Stimulated activated CD8-positive, alpha-beta memory T cell treated with anti-CD3 and anti-CD28 coated beads, Interleukin-12 subunit alpha, Interleukin-12 subunit beta, amount 100 ng/mL, for 24 hours (primary cell): ENCODE data around the gene FGD6.
"Not testable (repeated sequence)": the region's sequence is repeated elsewhere in the genome, so short reads cannot be mapped to it uniquely, and the experiment has no call there.

ENCODE experiments used
- DNase-seq: peaks from one replicate; pipeline ENCODE4 v3.0.0-alpha.2; 2020; ENCODE audit errors: extremely low read depth

FGD6 gene

DNA sequence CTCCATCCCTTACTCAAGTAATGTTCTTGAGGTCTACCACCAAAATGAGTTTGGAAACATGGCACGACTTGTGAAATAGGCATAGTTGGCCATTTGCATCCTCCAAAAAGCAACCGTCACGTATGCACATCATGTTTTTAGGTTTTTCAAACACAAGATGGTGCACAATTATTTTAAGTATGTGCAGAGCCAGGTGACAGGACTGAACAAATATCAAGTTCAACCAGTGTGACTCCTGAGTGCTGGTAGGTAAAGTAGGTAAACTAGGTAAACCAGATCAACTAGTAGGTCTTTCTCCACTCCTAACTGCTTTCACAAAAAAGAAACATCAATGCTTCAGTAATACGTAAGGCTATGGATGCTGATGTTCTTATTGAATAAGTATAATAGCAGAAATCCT, 39.1 kb downstream of the FGD6 start:
- DNase-seq: no peak

DNA sequence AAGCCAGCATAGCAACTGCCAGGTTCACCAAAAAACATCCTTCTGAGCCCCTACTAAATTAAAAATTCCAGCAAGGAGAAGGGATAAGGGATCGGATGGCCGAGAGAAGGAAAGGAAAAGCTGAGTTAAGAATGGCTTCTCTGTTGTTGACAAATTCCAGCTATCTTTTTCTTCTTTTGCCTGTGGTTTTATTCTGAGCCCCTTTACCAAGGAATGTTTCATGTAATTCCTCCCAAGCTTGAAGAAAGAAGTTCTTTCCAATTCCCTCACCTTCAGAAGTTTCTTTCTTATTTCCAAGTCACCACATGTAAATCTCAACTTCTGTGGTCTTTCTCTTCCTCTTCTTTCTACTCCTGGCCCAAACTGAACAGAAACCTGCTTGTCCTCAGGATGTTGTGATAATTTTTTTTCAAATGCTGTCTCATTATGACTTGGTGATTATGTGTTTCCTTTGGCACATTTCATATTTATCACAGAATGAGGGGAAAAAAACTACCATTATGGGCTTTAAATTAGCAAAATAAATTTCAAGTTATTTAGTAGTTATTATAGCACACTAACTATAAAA, 40.0 kb downstream of the FGD6 start:
- no peak for DNase-seq

- no peak for DNase-seq
These were observed 43.6 kb downstream of the FGD6 start for GRCh38 chr12:95173392-95174251.

- no peak for DNase-seq
These were observed 47.9 kb downstream of the FGD6 start for GRCh38 chr12:95169368-95169767.

- no peak for DNase-seq
These were observed 48.5 kb downstream of the FGD6 start for GRCh38 chr12:95168746-95169145.

- no peak for DNase-seq
These were observed 52.6 kb downstream of the FGD6 start for GRCh38 chr12:95164656-95165055.

DNA sequence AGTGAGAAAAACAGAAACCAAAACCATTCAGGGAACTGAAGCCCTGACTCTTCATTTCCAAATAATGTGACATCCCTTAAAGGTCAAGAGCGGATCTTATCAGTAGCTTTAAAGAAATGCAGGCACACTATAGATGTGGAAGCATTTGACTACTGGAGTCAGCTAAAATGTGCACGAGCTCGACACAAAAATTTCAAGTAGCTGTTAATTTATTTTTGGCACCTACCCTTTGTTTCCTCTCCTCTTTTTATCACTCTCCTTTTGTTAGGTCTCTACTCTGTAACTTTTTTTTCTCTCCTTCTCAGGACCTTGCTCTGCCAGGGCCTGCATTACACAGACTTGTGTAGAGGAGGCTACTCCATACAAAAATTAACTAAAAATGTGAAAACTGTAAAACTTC, 58.3 kb downstream of the FGD6 start:
- DNase-seq: no peak

DNA sequence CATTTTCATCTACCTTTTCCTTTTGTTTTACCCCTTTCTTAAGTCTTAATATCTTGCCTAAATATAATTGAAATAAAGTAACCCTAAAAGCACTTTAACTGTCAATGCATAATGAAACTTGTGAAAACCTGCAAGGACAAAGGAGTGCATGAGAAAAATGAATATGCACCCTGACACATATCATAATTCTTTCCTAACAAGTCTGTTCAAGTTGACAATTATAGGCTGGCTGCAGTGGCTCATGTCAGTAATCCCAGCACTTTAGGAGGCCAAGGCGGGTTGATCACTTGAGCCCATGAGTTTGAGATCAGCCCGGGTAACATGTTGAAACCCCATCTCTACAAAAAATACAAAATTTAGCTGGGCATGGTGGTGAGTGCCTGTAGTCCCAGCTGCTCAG, 65.4 kb downstream of the FGD6 start:
- no peak for DNase-seq

DNA sequence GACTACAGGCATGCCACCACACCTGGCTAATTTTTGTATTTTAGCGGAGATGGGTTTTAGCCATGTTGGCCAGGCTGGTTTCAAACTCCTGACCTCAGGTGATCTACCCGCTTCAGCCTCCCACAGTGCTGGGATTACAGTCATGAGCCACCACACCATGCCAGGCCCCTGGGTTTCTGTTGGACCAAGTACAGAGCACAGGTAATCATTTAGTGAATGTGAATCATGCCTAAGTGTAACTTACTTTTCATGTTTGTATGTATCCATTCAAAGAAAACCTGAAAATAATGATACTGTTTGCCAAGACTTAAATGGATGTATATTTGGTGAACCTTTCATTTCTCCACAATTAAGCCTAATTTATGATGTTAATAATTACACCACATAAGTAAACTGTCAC, 65.9 kb downstream of the FGD6 start:
- no peak for DNase-seq

DNA sequence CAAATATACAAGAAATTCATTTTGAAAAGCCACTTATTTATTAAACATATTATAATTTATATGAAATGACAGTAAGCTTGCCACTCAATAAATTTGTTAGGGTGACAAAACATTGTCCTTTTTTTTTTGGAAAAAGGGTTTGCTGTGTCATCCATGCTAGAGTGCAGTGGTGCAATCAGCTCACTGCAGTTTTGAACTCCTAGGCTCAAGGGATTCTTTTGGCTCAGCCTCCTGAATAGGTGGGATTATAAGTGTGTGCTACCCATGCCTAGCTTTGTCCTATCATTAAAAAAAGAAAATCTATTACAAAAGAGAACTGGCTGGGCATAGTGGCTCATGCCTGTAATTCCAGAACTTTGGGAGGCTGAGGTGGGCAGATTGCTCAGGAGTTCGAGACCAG, 66.8 kb downstream of the FGD6 start:
- no peak for DNase-seq

DNA sequence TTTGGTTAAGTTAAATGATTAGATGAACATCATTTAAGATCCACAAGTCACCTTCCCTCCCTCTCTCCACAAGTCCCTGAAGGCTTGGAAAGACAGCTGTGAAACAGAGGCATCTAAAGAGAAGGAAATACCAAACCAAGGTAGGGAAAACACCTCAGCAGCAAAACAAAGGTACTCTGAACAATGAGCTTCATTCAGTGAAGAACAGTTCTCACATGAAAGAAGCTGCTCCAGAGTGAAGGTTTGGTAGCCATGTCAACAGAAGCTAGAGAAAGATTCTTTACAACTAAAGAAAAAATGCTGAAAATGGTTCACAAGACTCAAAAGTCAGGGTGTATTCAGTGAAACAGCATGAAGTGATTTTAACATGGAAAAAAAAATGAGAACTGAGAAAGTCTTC, 69.4 kb downstream of the FGD6 start:
- no peak for DNase-seq

DNA sequence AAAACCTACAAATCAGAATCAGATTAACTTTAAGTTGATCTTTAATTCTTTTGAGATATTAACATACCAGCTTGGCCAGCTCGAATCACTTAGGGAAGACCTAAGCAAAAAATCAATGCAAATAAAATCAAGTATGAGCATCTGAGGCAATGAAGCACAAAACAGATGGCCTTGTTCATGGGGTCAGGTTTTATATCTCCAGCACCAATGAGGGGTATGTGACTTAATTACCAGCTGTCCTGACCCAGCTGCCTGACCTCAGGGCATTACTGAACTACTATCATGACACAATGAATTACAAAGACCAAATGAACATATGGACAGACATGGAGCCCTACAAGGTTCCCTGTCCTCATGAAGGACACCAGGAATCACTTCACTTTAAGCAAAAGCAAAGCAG, 70.5 kb downstream of the FGD6 start:
- DNase-seq: no peak

DNA sequence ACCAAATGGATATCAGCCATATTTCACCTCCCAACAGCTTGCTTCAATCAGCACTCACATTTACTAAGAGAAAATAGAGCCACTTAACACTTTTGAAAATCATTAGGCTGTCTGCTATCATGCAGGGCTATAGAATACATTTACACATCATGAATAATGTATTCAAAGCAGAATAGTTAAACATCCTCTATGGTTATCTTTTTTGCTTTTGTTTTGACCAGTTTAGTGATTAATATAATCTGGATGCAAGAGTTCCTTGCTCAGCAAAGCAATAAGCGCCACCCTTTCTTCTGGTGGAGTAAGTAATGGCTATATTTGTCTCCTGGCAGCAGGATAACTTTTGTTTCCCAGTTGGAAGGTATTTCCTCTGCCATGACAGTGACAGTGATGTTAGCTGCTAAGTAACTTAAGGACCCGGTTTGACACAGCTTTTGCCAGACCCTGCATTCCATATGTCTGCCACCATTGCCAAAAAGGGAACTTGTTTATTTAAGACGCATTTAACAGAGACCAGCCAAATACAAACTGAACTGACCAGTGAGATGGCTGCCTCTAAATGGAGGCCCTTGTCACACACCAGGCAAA, 73.6 kb downstream of the FGD6 start:
- DNase-seq: no peak

- no peak for DNase-seq
These were observed 74.7 kb downstream of the FGD6 start for GRCh38 chr12:95142431-95143151.

DNA sequence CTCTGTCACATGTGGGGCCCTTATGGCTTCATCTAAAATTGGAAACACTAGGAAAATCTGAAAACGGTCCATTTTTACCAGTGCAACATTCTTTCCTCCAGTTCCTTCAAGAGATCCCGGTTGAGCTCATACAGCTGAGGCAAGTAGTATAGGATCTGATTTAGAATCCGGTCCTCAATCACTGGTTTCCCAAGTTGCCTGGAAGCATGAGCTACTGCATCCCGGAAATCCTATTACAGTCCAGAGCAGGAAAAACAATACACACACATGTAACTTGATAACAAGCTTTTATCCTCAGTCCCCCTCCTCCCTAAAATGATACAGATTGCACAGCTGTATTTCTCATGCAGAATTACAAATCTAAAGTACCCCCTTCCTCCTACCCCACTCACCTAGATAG, 76.0 kb downstream of the FGD6 start:
- no peak for DNase-seq

DNA sequence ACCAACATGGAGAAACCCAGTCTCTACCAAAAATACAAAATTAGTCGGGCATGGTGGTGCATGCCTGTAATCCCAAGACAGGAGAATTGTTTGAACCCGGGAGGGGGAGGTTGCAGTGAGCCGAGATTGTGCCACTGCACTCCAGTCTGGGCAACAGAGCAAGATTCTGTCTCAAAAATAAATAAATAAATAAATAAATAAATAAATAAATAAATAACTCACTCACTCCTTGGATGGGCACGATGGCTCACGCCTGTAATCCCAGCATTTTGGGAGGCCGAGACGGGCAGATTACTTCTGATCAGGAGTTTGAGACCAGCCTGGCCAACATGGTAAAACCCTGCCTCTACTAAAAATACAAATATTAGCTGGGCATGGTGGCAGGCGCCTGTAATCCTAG, 79.2 kb downstream of the FGD6 start:
- not testable (repeated sequence) for DNase-seq

DNA sequence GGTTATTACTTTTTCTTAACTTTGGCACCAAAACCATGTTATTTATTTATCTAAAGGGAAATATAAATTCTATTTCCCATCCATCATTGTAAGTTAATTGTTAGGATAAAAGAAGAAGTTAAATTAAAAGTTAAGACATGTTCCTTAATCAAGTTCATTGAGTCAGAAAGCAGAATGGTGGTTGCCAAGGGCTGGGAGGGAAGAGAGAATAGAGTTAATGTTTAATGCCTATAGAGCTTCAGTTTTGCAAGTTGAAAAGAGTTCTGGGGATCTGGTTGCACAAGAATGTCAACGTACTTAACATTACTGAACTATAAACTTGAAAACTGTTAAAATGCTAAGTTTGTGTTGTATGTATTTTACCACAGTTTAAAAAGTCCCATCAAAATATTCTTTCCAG, 80.7 kb downstream of the FGD6 start:
- DNase-seq: no peak

GRCh38 chr12:95134085-95134484, 83.2 kb downstream of the FGD6 start:
- no peak for DNase-seq

GRCh38 chr12:95131589-95132340, 85.5 kb downstream of the FGD6 start:
- no peak for DNase-seq

DNA sequence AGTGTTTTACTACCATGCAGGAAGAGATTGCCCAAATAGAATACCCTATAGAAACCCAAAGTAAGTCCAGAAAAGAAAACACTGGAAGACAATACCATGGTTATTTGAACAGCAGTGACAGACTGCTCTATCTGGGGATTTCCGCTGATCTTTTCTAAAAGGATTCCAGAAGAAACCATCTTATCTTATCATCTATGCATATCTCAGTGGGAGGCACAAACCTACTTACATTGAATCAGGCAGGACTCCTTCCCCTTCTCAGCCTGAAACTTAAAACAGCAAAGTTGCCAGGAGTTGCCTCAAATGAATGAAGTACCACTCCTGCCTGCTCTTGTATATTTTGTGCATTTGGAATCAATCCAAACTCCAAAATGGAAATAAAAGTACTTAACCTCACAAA, 87.2 kb downstream of the FGD6 start:
- DNase-seq: no peak

GRCh38 chr12:95129115-95129514, 88.2 kb downstream of the FGD6 start:
- DNase-seq: no peak

GRCh38 chr12:95126736-95127135, 90.5 kb downstream of the FGD6 start:
- no peak for DNase-seq
